GM19463 (cell line): ENCODE measurements around the gene GABBR1.

Experiments used
- ATAC-seq: cut with Tn5 transposase; IDR thresholded peaks from one replicate; pipeline ENCODE4 v1.9.1; 2021; ENCODE audit warnings: mild to moderate bottlenecking, moderate library complexity; ENCODE audit not compliant: unreplicated experiment

Gene GABBR1

DNA sequence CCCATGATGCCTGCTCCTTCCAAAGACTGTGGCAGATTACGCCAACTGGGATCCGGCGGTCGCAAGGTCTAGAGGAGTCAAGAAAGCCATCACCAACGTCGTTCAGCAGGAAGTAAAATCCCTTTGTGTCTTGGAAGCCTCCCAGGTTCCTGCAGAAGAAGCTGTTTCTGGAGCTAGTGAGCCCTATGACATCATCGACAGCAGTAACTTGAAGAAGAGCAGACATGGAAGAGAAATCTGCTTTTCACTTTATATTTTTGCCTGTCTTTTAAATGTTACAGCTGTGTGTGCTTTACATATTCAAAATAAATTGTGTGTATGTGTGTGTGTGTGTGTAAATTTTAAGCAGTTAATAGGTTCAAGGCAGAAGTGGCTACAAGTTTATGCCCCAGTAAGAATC, 55.4 kb downstream of the GABBR1 start:
- ATAC-seq: no peak

GRCh38 chr6:29576056-29576455, 56.9 kb downstream of the GABBR1 start:
- ATAC-seq: no peak

GRCh38 chr6:29567991-29568390, 65.0 kb downstream of the GABBR1 start:
- no peak for ATAC-seq

DNA sequence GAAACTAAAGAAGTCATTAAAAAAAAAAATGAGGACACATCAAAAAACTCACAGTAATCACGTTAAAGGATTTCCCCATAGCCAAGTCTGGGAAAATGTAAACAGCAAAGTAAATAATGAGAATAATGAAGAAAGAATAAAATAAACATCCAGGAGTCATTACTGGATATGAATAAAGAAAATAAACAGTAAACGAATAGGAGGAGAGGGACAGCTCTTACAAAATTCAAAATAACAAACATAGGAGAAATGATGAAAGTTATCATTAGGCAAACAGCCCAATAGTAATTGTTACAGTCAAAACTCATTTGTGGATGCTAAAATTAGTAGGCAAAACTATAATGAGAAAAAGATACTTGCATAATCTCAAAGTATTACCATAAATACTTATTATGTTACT, 65.4 kb downstream of the GABBR1 start:
- no peak for ATAC-seq

DNA sequence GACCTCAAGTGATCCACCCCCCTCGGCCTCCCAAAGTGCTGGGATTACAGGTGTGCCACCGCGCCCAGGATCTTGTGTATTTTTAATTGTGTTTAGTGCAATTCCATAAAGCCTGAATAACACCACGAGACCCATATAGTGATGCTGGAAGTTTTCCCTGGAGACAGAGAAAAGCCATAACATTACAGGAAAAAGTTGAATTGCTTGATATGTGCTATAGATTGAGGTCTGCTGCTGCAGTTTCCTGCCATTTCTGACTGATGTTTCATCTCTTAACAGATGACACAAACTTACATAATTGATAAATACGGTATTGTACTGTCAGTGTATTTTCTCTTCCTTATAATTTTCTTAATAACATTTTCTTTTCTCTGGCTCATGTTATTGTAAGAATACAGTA, 66.1 kb downstream of the GABBR1 start:
- no peak for ATAC-seq

DNA sequence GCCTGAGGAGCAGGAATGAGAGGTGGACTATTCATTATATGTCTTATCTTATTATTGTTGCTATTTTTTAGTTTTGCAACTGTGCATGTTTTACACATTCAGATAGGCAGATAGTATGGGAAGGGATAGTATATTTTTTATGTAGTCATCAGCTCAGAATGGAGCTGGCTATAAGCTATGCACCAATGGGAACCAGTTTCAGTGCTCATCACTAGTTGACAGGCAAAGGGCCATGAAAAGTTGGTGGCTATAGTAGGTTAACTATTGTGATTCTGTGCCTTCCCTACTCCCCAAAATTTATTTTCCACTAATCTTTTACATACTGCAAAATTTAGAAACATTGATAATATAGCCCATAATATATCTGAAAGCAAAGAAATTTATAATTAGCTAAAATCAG, 68.1 kb downstream of the GABBR1 start:
- no peak for ATAC-seq

GRCh38 chr6:29563435-29563965, 69.5 kb downstream of the GABBR1 start:
- ATAC-seq: no peak

- ATAC-seq: no peak
Measured at GRCh38 chr6:29561606-29562181, 71.3 kb downstream of the GABBR1 start.

DNA sequence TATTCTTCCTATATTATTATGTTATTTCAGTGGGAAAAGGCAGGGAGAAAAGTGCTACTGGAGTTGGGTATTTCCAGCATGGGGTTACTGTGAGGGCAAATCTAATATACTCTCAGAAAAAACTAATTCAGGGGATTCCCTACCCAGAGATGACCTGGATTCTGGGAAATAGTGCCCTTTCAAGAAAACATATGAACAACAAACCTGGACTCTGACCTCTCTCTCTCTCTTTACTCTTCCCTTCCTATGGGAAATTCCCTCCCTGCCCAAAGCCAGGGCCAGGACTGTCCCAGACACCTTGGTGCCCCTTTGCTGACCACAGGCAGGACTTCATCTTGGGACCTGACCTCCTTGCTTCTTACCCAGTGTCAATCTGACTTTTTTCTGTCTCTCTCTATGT, 71.9 kb downstream of the GABBR1 start:
- ATAC-seq: no peak

GRCh38 chr6:29559524-29560287, 73.3 kb downstream of the GABBR1 start, which contains the start of gene UBD:
TSS of gene UBD (minus strand) at chr6:29559732. CDS start at chr6:29559701, 31 bp downstream.
- ATAC-seq: peak; percentile 47

DNA sequence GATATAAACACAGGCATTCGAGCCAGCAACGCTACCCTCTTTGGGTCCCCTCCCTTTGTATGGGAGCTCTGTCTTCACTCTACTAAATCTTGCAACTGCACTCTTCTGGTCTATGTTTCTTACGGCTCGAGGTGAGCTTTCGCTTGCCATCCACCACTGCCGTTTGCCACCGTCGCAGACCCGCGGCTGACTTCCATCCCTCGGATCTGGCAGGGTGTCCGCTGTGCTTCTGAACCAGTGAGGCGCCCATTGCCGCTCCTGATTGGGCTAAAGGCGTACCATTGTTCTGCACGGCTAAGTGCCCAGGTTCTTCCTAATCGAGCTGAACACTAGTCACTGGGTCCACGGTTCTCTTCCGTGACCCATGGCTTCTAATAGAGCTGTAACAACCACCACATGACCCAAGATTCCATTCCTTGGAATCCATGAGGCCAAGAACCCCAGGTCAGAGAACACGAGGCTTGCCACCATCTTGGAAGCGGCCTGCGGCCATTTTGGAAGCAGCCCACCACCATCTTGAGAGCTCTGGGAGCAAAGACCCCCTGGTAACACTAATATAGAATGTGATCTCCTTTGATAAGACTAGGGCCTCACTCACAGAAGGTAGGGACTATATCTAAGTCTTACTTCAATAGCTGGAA, 74.4 kb downstream of the GABBR1 start:
- ATAC-seq: no peak

DNA sequence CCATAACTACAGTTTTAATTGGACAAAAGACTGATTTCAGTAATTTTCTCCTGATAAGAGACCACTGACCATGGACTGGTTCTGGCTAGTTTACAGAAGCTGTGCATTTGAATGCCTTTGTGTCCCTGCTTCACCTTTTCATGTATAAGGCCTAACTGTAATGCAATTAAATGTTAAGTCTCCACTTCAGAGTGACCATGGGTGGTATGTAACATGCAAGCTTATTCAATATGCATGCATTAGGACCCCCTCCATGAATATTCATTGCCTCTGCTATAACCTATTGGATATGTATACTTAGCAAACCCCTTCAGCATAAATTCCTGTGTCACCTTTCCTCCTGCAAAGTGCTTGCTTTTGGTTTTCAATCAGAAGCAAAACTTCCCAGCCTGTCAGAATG, 75.7 kb downstream of the GABBR1 start:
- no peak for ATAC-seq

GRCh38 chr6:29554764-29555163, 78.2 kb downstream of the GABBR1 start:
- no peak for ATAC-seq

DNA sequence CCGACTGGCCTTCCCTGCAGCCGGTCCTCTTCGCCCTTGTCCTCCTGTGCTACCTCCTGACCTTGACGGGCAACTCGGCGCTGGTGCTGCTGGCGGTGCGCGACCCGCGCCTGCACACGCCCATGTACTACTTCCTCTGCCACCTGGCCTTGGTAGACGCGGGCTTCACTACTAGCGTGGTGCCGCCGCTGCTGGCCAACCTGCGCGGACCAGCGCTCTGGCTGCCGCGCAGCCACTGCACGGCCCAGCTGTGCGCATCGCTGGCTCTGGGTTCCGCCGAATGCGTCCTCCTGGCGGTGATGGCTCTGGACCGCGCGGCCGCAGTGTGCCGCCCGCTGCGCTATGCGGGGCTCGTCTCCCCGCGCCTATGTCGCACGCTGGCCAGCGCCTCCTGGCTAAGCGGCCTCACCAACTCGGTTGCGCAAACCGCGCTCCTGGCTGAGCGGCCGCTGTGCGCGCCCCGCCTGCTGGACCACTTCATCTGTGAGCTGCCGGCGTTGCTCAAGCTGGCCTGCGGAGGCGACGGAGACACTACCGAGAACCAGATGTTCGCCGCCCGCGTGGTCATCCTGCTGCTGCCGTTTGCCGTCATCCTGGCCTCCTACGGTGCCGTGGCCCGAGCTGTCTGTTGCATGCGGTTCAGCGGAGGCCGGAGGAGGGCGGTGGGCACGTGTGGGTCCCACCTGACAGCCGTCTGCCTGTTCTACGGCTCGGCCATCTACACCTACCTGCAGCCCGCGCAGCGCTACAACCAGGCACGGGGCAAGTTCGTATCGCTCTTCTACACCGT, 79.5 kb downstream of the GABBR1 start:
- peak; percentile 55 for ATAC-seq

- peak; percentile 74 for ATAC-seq
Measured at GRCh38 chr6:29552512-29553051, 80.4 kb downstream of the GABBR1 start.

GRCh38 chr6:29547573-29547972, 85.4 kb downstream of the GABBR1 start:
- ATAC-seq: no peak

DNA sequence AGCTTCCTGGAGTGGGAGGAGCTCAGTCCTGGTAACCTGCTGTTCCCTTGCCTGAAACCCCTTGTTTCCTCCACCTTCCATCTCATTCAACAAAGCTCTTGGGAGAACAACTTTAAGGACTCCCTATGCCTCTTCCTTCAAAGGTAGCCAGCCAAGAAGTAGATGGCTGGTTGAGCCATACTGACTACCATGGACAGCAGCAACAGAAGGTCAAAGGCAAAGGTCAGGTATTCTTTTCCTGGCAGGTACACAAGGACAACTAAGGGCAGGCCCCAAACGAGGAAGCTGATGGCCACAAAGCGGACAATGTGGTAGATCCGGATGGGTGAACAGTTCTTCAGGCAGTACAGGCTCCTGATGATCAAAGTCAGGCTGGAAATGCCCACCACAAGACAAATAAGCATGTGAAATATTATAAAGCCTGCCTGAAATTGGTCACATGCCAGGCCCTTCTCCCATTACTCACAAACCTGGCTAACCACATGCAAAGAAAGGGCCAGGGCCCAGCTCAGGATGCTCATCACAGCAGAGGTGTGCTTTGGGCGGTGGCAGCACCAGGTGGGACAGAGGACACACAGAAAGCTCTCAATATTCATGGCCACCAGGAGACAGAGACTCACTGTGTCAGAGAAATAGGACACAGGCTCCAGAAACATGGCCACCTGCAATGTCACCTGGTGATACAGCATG, 95.1 kb downstream of the GABBR1 start:
- ATAC-seq: no peak

- no peak for ATAC-seq
Measured at GRCh38 chr6:29532320-29532951, 100.5 kb downstream of the GABBR1 start.

DNA sequence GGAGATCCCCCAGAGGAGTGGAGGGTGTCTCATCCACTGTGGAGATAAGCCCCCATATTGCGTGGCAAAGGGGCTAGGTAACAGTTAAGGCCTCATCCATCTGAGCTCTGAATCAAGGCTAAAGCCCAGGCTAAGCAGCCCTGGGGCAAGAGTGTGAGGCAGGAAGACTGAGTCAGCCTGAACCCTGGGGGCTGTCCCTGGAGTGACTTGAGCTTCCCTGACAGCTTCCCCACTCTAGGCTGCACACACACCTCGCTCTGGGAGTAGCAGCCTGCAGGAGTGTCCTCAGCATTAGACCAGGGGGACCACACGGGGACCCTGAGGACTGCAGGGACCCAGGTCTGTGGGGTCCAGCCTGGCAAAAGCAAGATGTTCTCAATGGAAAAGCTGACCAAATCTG, 101.3 kb downstream of the GABBR1 start:
- ATAC-seq: no peak
